ENCODE data around the gene IL11RA. TPM values are rescaled to one million over a fixed set of nuclear protein-coding genes. Genes with fewer than 3 reads are reported as not detected.

IL11RA gene
- total RNA-seq, 4 donors from 2014 or later = 3.2 to 153 (median 49.9) TPM

GRCh38 chr9:34625186-34625486 is 26.8 kb upstream of the IL11RA start:
- H3K27ac ChIP-seq = no peak overlapping the region
- H3K36me3 ChIP-seq = no peaks in the 10 kb centered on the region
- no peak for TF ChIP-seq CTCF (IDR thresholded peaks at IDR 0.05)
- TF ChIP-seq POLR2A (IDR thresholded peaks at IDR 0.05) = no peak
- intact Hi-C loops (cut with DNase I; ENCODE audit: low total_unique reads) = no loop called here
- H3K27me3 ChIP-seq = peaks cover 48 to 71% of the 10 kb centered on the region in 2 donors
- H3K4me1 ChIP-seq = peaks cover 0 to 7% of the 10 kb centered on the region in 2 donors
- no peak for DNase-seq
- no peaks in the 10 kb centered on the region for H3K9me3 ChIP-seq
- no peak overlapping the region for H3K4me3 ChIP-seq

- Histone ChIP-seq H3K36me3 (no peaks in the 10 kb centered on the region), H3K4me1 (peaks cover 0 to 7% of the 10 kb centered on the region in 2 donors), H3K4me3 (peak overlapping the region in 1 of 2 donors; percentile 26), H3K27me3 (peaks cover 48 to 62% of the 10 kb centered on the region in 2 donors), H3K27ac (no peak overlapping the region), H3K9me3 (no peaks in the 10 kb centered on the region)
- intact Hi-C loops (cut with DNase I; ENCODE audit: low total_unique reads) = no loop called here
- TF ChIP-seq POLR2A (IDR thresholded peaks at IDR 0.05) (no peak), CTCF (IDR thresholded peaks at IDR 0.05) (no peak)
- DNase-seq = no peak
Observed at GRCh38 chr9:34627716-34628655, 24.0 kb upstream of the IL11RA start.

GRCh38 chr9:34628656-34629490 is 23.1 kb upstream of the IL11RA start, which contains the start of gene ARID3C:
Gene ARID3C (minus strand): TSS chr9:34629066. CDS start chr9:34628014, 1,052 bp downstream.
- peak within 1 kb of the TSS in 1 of 2 donors; percentile 26 for H3K4me3 ChIP-seq
- H3K27me3 ChIP-seq = peaks cover 39 to 53% of the 10 kb centered on the region in 2 donors
- H3K9me3 ChIP-seq = no peaks in the 10 kb centered on the region
- H3K4me1 ChIP-seq = peaks cover 0 to 4% of the 10 kb centered on the region in 2 donors
- H3K27ac ChIP-seq = no peak within 1 kb of the TSS
- DNase-seq = no peak
- TF ChIP-seq CTCF (IDR thresholded peaks at IDR 0.05) (no peak), POLR2A (IDR thresholded peaks at IDR 0.05) (no peak)
- no peaks in the 10 kb centered on the region for H3K36me3 ChIP-seq
- intact Hi-C loops (cut with DNase I; ENCODE audit: low total_unique reads) = no loop called here

GRCh38 chr9:34629491-34629808 is 22.5 kb upstream of the IL11RA start:
- intact Hi-C loops (cut with DNase I; ENCODE audit: low total_unique reads) = no loop called here
- DNase-seq = no peak
- Histone ChIP-seq H3K27me3 (peaks cover 35 to 47% of the 10 kb centered on the region in 2 donors), H3K4me1 (peaks cover 0 to 4% of the 10 kb centered on the region in 2 donors), H3K36me3 (no peaks in the 10 kb centered on the region), H3K9me3 (no peaks in the 10 kb centered on the region), H3K4me3 (no peak overlapping the region), H3K27ac (no peak overlapping the region)
- TF ChIP-seq POLR2A (IDR thresholded peaks at IDR 0.05) (no peak), CTCF (IDR thresholded peaks at IDR 0.05) (no peak)

Measured in uterus (tissue), 4 donors.